H9 (cell line): ENCODE results near the gene SCAF1. TPM values are rescaled to one million over a fixed set of nuclear protein-coding genes. Genes with fewer than 3 reads are reported as not detected.

Experiments
- DNase-seq: peaks from one replicate; pipeline ENCODE4 v3.0.0-alpha.2; 2017
- H2AFZ ChIP-seq: one replicate; pipeline ENCODE4 v1.6.1; 2013; ENCODE audit warnings: mild to moderate bottlenecking, low read length, control low read depth, moderate library complexity
- H2AK5ac ChIP-seq: 2 replicates; pipeline ENCODE4 v1.6.1; 2013; ENCODE audit warnings: low read length, control low read depth, mixed read lengths; ENCODE audit not compliant: insufficient read length
- H2BK120ac ChIP-seq: one replicate; pipeline ENCODE4 v1.6.1; 2013; ENCODE audit warnings: low read depth, mild to moderate bottlenecking, low read length, control low read depth, inconsistent platforms; ENCODE audit not compliant: poor library complexity, severe bottlenecking
- H2BK12ac ChIP-seq: 2 replicates; pipeline ENCODE4 v1.6.1; 2013; ENCODE audit warnings: low read length, control low read depth, mixed read lengths, low read depth; ENCODE audit not compliant: insufficient read length
- H2BK15ac ChIP-seq: 2 replicates; pipeline ENCODE4 v1.6.1; 2013; ENCODE audit warnings: low read depth, low read length, control low read depth
- H2BK20ac ChIP-seq: one replicate; pipeline ENCODE4 v1.6.1; 2013; ENCODE audit warnings: low read depth, mild to moderate bottlenecking, low read length, control low read depth, inconsistent platforms; ENCODE audit not compliant: poor library complexity, severe bottlenecking
- H2BK5ac ChIP-seq: 2 replicates; pipeline ENCODE4 v1.6.1; 2013; ENCODE audit warnings: low read length, control low read depth, mixed read lengths; ENCODE audit not compliant: insufficient read length
- H3K14ac ChIP-seq: 2 replicates; pipeline ENCODE4 v1.6.1; 2013; ENCODE audit warnings: low read length, control low read depth; ENCODE audit not compliant: insufficient read depth
- H3K18ac ChIP-seq: 2 replicates; pipeline ENCODE4 v1.6.1; 2013; ENCODE audit warnings: low read depth, mild to moderate bottlenecking, mixed read lengths, low read length, control low read depth; ENCODE audit not compliant: insufficient read length
- H3K23ac ChIP-seq: 2 replicates; pipeline ENCODE4 v1.6.1; 2013; ENCODE audit warnings: low read length, control low read depth, mixed read lengths, low read depth; ENCODE audit not compliant: insufficient read length
- H3K23me2 ChIP-seq: 2 replicates; pipeline ENCODE4 v1.6.1; 2013; ENCODE audit warnings: low read depth, mild to moderate bottlenecking, mixed read lengths, low read length, control low read depth; ENCODE audit not compliant: insufficient read length, poor library complexity, severe bottlenecking
- H3K27ac ChIP-seq: 2 replicates; pipeline ENCODE4 v1.5.1; 2013; ENCODE audit warnings: low read length, control low read depth, mixed read lengths, low read depth; ENCODE audit not compliant: insufficient read length
- H3K27me3 ChIP-seq: 2 replicates; pipeline ENCODE4 v1.6.1; 2013; ENCODE audit warnings: low read length, control low read depth, inconsistent platforms; ENCODE audit not compliant: insufficient read depth
- H3K4ac ChIP-seq: 2 replicates; pipeline ENCODE4 v1.6.1; 2013; ENCODE audit warnings: low read depth, mild to moderate bottlenecking, control low read depth, inconsistent platforms, low read length, moderate library complexity
- H3K4me1 ChIP-seq: 2 replicates; pipeline ENCODE4 v1.6.1; 2013; ENCODE audit warnings: low read length, control low read depth, inconsistent platforms; ENCODE audit not compliant: insufficient read depth
- H3K4me2 ChIP-seq: 2 replicates; pipeline ENCODE4 v1.6.1; 2013; ENCODE audit warnings: low read length, control low read depth, mixed read lengths; ENCODE audit not compliant: insufficient read length, insufficient read depth
- H3K56ac ChIP-seq: 2 replicates; pipeline ENCODE4 v1.6.1; 2013; ENCODE audit warnings: low read depth, mild to moderate bottlenecking, mixed read lengths, low read length, control low read depth; ENCODE audit not compliant: insufficient read length
- H3K79me1 ChIP-seq: 2 replicates; pipeline ENCODE4 v1.6.1; 2013; ENCODE audit warnings: low read depth, mild to moderate bottlenecking, moderate library complexity, low read length, control low read depth, inconsistent platforms; ENCODE audit not compliant: insufficient read depth, poor library complexity, severe bottlenecking
- H3K79me2 ChIP-seq: 2 replicates; pipeline ENCODE4 v1.6.1; 2013; ENCODE audit warnings: low read length, control low read depth, inconsistent platforms; ENCODE audit not compliant: insufficient read depth
- H3K9ac ChIP-seq: 2 replicates; pipeline ENCODE4 v1.6.1; 2013; ENCODE audit warnings: low read length, control low read depth, mixed read lengths; ENCODE audit not compliant: insufficient read length; ENCODE audit errors: extremely low read depth
- H3K9me3 ChIP-seq: one replicate; pipeline ENCODE4 v1.6.1; 2013; ENCODE audit warnings: low read depth, low read length, inconsistent platforms; ENCODE audit not compliant: control insufficient read depth
- H3T11ph ChIP-seq: one replicate; pipeline ENCODE4 v1.6.1; 2013; ENCODE audit warnings: mild to moderate bottlenecking, low read length, control low read depth, inconsistent platforms
- H4K20me1 ChIP-seq: one replicate; pipeline ENCODE4 v1.6.1; 2013; ENCODE audit not compliant: control insufficient read depth, insufficient read length, insufficient read depth
- H4K5ac ChIP-seq: 2 replicates; pipeline ENCODE4 v1.6.1; 2013; ENCODE audit warnings: low read depth, mild to moderate bottlenecking, mixed read lengths, low read length, control low read depth; ENCODE audit not compliant: insufficient read length
- H4K8ac ChIP-seq: replicated peaks from 2 replicates; pipeline ENCODE4 v1.6.1; 2013; ENCODE audit warnings: low read length, control low read depth, mixed read lengths, low read depth; ENCODE audit not compliant: insufficient read length
- H4K91ac ChIP-seq: 2 replicates; pipeline ENCODE4 v1.6.1; 2013; ENCODE audit warnings: low read depth, mild to moderate bottlenecking, moderate library complexity, mixed read lengths, low read length, control low read depth; ENCODE audit not compliant: insufficient read length
- H3K27ac Mint-ChIP-seq, 3 experiments: 2 replicates in 2 of 3; 3 replicates in 1 of 3; pipeline ENCODE4 v1.8.0; 2020 to 2021; ENCODE audit warnings: mixed read lengths in 3 of 3, mild to moderate bottlenecking in 1 of 3, moderate library complexity in 1 of 3
- H3K27me3 Mint-ChIP-seq: 2 replicates; pipeline ENCODE4 v1.8.0; 2021; ENCODE audit warnings: low read depth, mild to moderate bottlenecking, moderate library complexity, mixed read lengths
- H3K36me3 Mint-ChIP-seq, 3 experiments: 2 replicates in 2 of 3; 3 replicates in 1 of 3; pipeline ENCODE4 v1.8.0; 2020 to 2021; ENCODE audit warnings: low read depth in 3 of 3, mixed read lengths in 3 of 3; ENCODE audit not compliant: insufficient read depth in 1 of 3
- H3K4me1 Mint-ChIP-seq, 2 experiments: 2 replicates each; pipeline ENCODE4 v1.8.0; 2020; ENCODE audit warnings: mixed read lengths in 2 of 2
- H3K4me3 Mint-ChIP-seq, 2 experiments: 2 replicates in 1 of 2; 3 replicates in 1 of 2; pipeline ENCODE4 v1.8.0; 2020 to 2021; ENCODE audit warnings: mild to moderate bottlenecking in 2 of 2, mixed read lengths in 2 of 2, moderate library complexity in 1 of 2
- H3K9me3 Mint-ChIP-seq, 2 experiments: 2 replicates in 1 of 2; 3 replicates in 1 of 2; pipeline ENCODE4 v1.8.0; 2020; ENCODE audit warnings: mild to moderate bottlenecking in 2 of 2, mixed read lengths in 2 of 2, moderate library complexity in 1 of 2
- WGBS: extraction: QIAGEN DNeasy Blood & Tissue Kit; methylation state at CpG from one replicate; pipeline ENCODE4 v1.1.7; 2013; ENCODE audit warnings: missing lambda C conversion rate, low lambda C conversion rate, mixed read lengths; ENCODE audit not compliant: insufficient read length; ENCODE audit errors: extremely low coverage; 5-methylcytosine and 5-hydroxymethylcytosine counted together
- total RNA-seq: library from RNA; stranded (reverse); gene quantifications from 2 replicates; pipeline ENCODE4 v1.2.1, GENCODE V29; 2021
- TF ChIP-seq, protein P1 (sequence below): fragments of 200-600 bp; sonication (generic); conservative IDR thresholded peaks from 3 replicates; pipeline ENCODE4 v1.8.0; 2021; ENCODE audit warnings: antibody characterized with exemption, mild to moderate bottlenecking

Gene SCAF1
- total RNA-seq, 1 experiment from 2014 or later: 85.3 TPM

DNA sequence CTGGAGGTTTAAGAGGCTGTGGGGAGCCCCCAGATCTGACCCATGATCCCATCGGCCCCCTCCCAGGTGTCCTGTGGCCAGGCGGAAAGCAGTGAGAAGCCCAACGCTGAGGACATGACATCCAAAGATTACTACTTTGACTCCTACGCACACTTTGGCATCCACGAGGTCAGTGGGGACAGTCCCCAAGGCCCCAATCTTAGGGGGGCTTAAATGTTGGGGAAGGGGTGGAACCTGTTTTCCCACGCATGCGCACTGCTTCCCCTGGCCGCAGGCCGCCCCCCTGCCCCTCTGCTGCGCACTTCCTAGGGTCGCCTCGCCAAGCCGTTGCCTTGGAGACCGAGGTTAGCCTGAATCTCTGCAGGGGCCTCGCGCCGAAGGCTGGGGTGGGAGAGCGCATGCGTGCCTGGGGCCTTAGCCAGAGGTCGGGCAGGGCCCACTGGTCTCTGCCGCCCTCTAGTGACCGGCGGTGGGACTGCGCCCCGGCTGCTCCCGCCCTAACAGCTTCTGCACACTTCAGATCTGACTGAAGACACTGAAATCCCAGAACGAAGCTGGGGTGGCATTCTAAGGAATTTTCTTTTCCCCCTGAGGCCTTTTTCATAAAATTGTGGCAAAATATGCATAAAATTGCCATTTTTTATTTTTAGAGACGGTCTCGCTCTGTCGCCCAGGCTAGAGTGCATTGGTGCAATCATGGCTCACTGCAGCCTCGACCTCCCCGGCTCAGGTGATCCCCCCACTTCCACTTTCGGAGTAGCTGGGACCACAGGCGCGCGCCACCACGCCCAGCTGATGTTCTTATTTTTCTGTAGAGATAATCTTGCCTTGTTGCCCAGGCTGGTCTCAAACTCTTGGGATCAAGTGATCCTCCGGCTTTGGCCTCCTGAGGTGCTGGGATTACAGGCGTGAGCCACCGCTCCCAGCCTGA is 38.7 kb downstream of the SCAF1 start:
- Histone ChIP-seq H2BK15ac (no peak overlapping the region), H3K4ac (no peak overlapping the region), H3K23ac (no peak overlapping the region), H3K4me1 (peaks cover 4% of the 10 kb centered on the region; the same call in 1 of the 2 replicates), H2BK5ac (no peak overlapping the region), H3K79me2 (peaks cover 22% of the 10 kb centered on the region; the same call in 1 of the 2 replicates), H3K56ac (no peak overlapping the region), H4K5ac (no peak overlapping the region), H2AK5ac (no peak overlapping the region), H4K8ac (no peak overlapping the region), H3K23me2 (peaks cover 4% of the 10 kb centered on the region), H3K14ac (no peak overlapping the region), H3K27ac (no peak overlapping the region), H3K79me1 (peaks cover 2% of the 10 kb centered on the region), H3K4me2 (no peak overlapping the region), H3K27me3 (no peaks in the 10 kb centered on the region), H2AFZ (no peak overlapping the region), H3T11ph (no peak overlapping the region), H3K18ac (no peak overlapping the region), H4K91ac (no peak overlapping the region), H4K20me1 (no peaks in the 10 kb centered on the region), H2BK20ac (no peak overlapping the region), H2BK120ac (no peak overlapping the region), H3K9me3 (no peaks in the 10 kb centered on the region), H2BK12ac (no peak overlapping the region), H3K9ac (no peak overlapping the region)
- Mint-ChIP-seq H3K27me3 (peaks cover 2% of the 10 kb centered on the region; the same call in 1 of the 2 replicates), H3K36me3 (peaks cover 40 to 52% (median 47%) of the 10 kb centered on the region in 3 experiments), H3K9me3 (no peaks in the 10 kb centered on the region; a peak in 3 of 5 replicates), H3K4me1 (peaks cover 24 to 44% of the 10 kb centered on the region in 2 experiments), H3K27ac (peak overlapping the region; percentile 95 to 98 (median 97); a peak in 4 of 7 replicates), H3K4me3 (peak overlapping the region; percentile 91 to 98)
- peak; percentile 98 for DNase-seq
- WGBS: no CpG with 5 or more reads among the region's 40 CpGs
- TF ChIP-seq, protein P1, sequence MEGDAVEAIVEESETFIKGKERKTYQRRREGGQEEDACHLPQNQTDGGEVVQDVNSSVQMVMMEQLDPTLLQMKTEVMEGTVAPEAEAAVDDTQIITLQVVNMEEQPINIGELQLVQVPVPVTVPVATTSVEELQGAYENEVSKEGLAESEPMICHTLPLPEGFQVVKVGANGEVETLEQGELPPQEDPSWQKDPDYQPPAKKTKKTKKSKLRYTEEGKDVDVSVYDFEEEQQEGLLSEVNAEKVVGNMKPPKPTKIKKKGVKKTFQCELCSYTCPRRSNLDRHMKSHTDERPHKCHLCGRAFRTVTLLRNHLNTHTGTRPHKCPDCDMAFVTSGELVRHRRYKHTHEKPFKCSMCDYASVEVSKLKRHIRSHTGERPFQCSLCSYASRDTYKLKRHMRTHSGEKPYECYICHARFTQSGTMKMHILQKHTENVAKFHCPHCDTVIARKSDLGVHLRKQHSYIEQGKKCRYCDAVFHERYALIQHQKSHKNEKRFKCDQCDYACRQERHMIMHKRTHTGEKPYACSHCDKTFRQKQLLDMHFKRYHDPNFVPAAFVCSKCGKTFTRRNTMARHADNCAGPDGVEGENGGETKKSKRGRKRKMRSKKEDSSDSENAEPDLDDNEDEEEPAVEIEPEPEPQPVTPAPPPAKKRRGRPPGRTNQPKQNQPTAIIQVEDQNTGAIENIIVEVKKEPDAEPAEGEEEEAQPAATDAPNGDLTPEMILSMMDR: peak; percentile 99
